Stimulated activated memory B cell treated with anti-CD40 and anti-IgM and Interleukin-4, amounts not matched to agents 10 μg/mL and 1 μg/mL and 100 μg/mL, for 72 hours (primary cell): ENCODE measurements around the gene NCOR1.
A peak's percentile ranks its signal among the peaks of the same experiment; 100 is the strongest.
"Not testable (repeated sequence)": the region's sequence is repeated elsewhere in the genome, so short reads cannot be mapped to it uniquely, and the experiment has no call there.

ENCODE experiments used
- ATAC-seq: fragments of 150-1000 bp; cut with Tn5 transposase; 2 replicates; pipeline ENCODE4 v1.10.0; 2021
- H3K27ac Mint-ChIP-seq: one replicate; pipeline ENCODE4 v1.8.0; 2022; ENCODE audit warnings: mild to moderate bottlenecking, mixed read lengths
- H3K27me3 Mint-ChIP-seq: one replicate; pipeline ENCODE4 v1.8.0; 2022; ENCODE audit warnings: mixed read lengths
- H3K36me3 Mint-ChIP-seq: one replicate; pipeline ENCODE4 v1.8.0; 2022; ENCODE audit warnings: mixed read lengths
- H3K4me1 Mint-ChIP-seq: one replicate; pipeline ENCODE4 v1.8.0; 2022; ENCODE audit warnings: mixed read lengths
- H3K4me3 Mint-ChIP-seq: one replicate; pipeline ENCODE4 v1.8.0; 2022; ENCODE audit warnings: mild to moderate bottlenecking, moderate library complexity, mixed read lengths
- H3K9me3 Mint-ChIP-seq: one replicate; pipeline ENCODE4 v1.8.0; 2022; ENCODE audit warnings: mixed read lengths

NCOR1 gene

GRCh38 chr17:16232391-16232790 lies 17.1 kb upstream of the NCOR1 start:
- Mint-ChIP-seq H3K4me1 (peaks cover 13% of the 10 kb centered on the region), H3K4me3 (no peak overlapping the region), H3K27ac (no peak overlapping the region), H3K27me3 (no peaks in the 10 kb centered on the region), H3K9me3 (no peaks in the 10 kb centered on the region), H3K36me3 (peaks cover 51% of the 10 kb centered on the region)
- ATAC-seq, result no peak

- H3K9me3 Mint-ChIP-seq, H3K27me3 Mint-ChIP-seq, H3K4me3 Mint-ChIP-seq, H3K27ac Mint-ChIP-seq, ATAC-seq: not testable (repeated sequence)
- peaks cover 13% of the 10 kb centered on the region for H3K4me1 Mint-ChIP-seq
- H3K36me3 Mint-ChIP-seq, result peaks cover 33% of the 10 kb centered on the region
Measured at GRCh38 chr17:16229912-16230561, 14.7 kb upstream of the NCOR1 start.

- Mint-ChIP-seq H3K4me3 (no peak overlapping the region), H3K27me3 (no peaks in the 10 kb centered on the region), H3K9me3 (no peaks in the 10 kb centered on the region), H3K27ac (no peak overlapping the region), H3K4me1 (peaks cover 13% of the 10 kb centered on the region), H3K36me3 (peaks cover 7% of the 10 kb centered on the region)
- ATAC-seq, result no peak
Measured at GRCh38 chr17:16222406-16222805, 7.1 kb upstream of the NCOR1 start.

GRCh38 chr17:16217002-16217635 lies 1.8 kb upstream of the NCOR1 start, which contains the start of gene PIGL:
TSS of gene PIGL (plus strand) at chr17:16217210. CDS start at chr17:16217227, 17 bp downstream.
- ATAC-seq, result peak; percentile 71
- no peaks in the 10 kb centered on the region for H3K9me3 Mint-ChIP-seq
- peak within 1 kb of the TSS; percentile 94 for H3K27ac Mint-ChIP-seq
- peak within 1 kb of the TSS; percentile 98 for H3K4me3 Mint-ChIP-seq
- peaks cover 53% of the 10 kb centered on the region for H3K4me1 Mint-ChIP-seq
- no peaks in the 10 kb centered on the region for H3K27me3 Mint-ChIP-seq
- H3K36me3 Mint-ChIP-seq, result peaks cover 5% of the 10 kb centered on the region

- not testable (repeated sequence) for H3K36me3 Mint-ChIP-seq, H3K9me3 Mint-ChIP-seq, H3K27me3 Mint-ChIP-seq, ATAC-seq
- peak overlapping the region; percentile 98 for H3K4me3 Mint-ChIP-seq
- H3K4me1 Mint-ChIP-seq, result peaks cover 49% of the 10 kb centered on the region
- peak overlapping the region; percentile 94 for H3K27ac Mint-ChIP-seq
Measured at GRCh38 chr17:16216341-16217001, 1.1 kb upstream of the NCOR1 start.

GRCh38 chr17:16215965-16216316 lies 607 bp upstream of the NCOR1 start:
- peak; percentile 24 for ATAC-seq
- Mint-ChIP-seq H3K36me3 (no peaks in the 10 kb centered on the region), H3K9me3 (no peaks in the 10 kb centered on the region), H3K27me3 (no peaks in the 10 kb centered on the region), H3K27ac (peak overlapping the region; percentile 94), H3K4me1 (peaks cover 49% of the 10 kb centered on the region), H3K4me3 (peak overlapping the region; percentile 98)

GRCh38 chr17:16215002-16215272 lies 397 bp downstream of the NCOR1 start:
- peaks cover 49% of the 10 kb centered on the region for H3K4me1 Mint-ChIP-seq

GRCh38 chr17:16214190-16215001 lies 938 bp downstream of the NCOR1 start:
- Mint-ChIP-seq H3K9me3 (no peaks in the 10 kb centered on the region), H3K27ac (peak overlapping the region; percentile 94), H3K36me3 (no peaks in the 10 kb centered on the region), H3K4me3 (peak overlapping the region; percentile 98), H3K4me1 (peaks cover 49% of the 10 kb centered on the region), H3K27me3 (no peaks in the 10 kb centered on the region)
- ATAC-seq, result no peak

More at GRCh38 chr17:16215002-16215272, 397 bp downstream of the NCOR1 start:
- Mint-ChIP-seq H3K36me3 (no peaks in the 10 kb centered on the region), H3K27ac (peak overlapping the region; percentile 94), H3K9me3 (no peaks in the 10 kb centered on the region), H3K4me3 (peak overlapping the region; percentile 98), H3K27me3 (no peaks in the 10 kb centered on the region)
- peak; percentile 77 for ATAC-seq

DNA sequence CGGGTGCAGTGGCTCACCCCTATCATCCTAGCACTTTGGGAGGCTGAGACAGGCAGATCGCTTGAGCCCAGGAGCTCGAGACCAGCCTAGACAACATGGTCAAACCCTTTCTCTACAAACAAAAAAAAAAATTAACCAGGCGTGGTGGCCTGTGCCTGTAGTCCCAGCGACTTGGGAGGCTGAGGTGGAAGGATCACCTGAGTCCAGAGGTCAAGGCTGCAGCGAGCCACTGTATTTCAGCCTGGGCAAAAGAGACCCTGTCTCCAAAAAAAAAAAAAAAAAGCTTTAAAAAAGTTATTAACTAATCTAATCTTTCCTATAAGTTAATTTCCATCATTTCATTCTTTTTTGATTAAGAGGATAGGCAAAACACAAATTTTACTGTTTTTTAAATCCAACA lies 2.5 kb downstream of the NCOR1 start:
- no peak for ATAC-seq
- no peak overlapping the region for H3K4me3 Mint-ChIP-seq

GRCh38 chr17:16211590-16211989 lies 3.7 kb downstream of the NCOR1 start:
- no peak overlapping the region for H3K27ac Mint-ChIP-seq

More for the DNA sequence above, 2.5 kb downstream of the NCOR1 start:
- H3K36me3 Mint-ChIP-seq, result no peaks in the 10 kb centered on the region
- no peak overlapping the region for H3K27ac Mint-ChIP-seq
- H3K27me3 Mint-ChIP-seq, result no peaks in the 10 kb centered on the region
- no peaks in the 10 kb centered on the region for H3K9me3 Mint-ChIP-seq
- peaks cover 56% of the 10 kb centered on the region for H3K4me1 Mint-ChIP-seq

GRCh38 chr17:16204763-16205162 lies 10.6 kb downstream of the NCOR1 start:
- ATAC-seq, H3K4me3 Mint-ChIP-seq: not testable (repeated sequence)
- H3K27ac Mint-ChIP-seq, result peak overlapping the region; percentile 81

More at GRCh38 chr17:16211590-16211989, 3.7 kb downstream of the NCOR1 start:
- Mint-ChIP-seq H3K4me3 (no peak overlapping the region), H3K27me3 (no peaks in the 10 kb centered on the region), H3K36me3 (no peaks in the 10 kb centered on the region), H3K9me3 (no peaks in the 10 kb centered on the region), H3K4me1 (peaks cover 44% of the 10 kb centered on the region)
- ATAC-seq, result no peak

DNA sequence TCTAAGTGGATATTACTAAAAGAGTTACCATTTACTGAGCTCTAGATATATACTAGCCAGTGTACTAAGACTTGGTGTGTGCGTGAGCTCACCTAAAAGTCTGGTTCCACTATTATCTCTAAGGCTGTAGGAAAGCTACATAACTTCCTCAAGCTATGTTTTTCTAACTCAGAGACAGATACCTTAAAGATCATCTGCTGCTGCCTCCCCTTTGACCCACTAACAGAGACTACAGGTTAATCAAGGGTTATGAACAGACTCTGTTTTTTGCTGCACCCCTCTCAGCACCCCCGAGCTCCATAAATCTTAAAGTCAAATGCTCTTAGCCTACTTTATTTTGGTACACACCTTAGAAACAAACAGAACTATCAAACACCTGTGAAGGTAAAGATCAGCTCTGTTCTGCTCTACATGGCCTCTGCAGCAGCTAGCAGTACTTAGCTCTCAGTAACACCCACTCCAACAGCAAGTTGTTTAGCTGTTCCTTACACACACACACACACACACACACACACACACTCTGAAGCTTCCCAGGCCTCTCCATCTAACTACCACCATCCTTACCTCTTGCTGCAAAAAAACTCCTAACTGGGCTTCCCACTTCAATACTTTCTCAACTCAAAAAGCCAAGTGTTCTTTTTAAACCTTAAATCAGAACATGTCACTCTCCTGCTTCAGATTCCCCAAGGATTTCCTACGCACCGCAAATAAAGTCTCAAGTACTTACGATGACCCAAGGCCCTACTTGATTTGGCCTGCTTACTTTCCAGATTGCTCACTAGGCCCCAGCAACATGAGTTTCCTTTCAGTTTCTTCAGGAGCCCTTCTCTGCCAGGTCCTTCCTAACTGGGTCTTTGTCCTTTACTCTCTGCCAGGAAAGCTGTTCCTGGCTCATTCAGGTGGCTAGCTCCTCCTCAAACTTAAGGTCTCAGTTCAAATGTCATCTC lies 12.5 kb downstream of the NCOR1 start:
- peaks cover 63% of the 10 kb centered on the region for H3K4me1 Mint-ChIP-seq
- peak overlapping the region; percentile 15 for H3K4me3 Mint-ChIP-seq
- H3K27me3 Mint-ChIP-seq, ATAC-seq, H3K9me3 Mint-ChIP-seq: not testable (repeated sequence)
- H3K27ac Mint-ChIP-seq, result peak overlapping the region; percentile 77
- H3K36me3 Mint-ChIP-seq, result peaks cover 14% of the 10 kb centered on the region

More at GRCh38 chr17:16204763-16205162, 10.6 kb downstream of the NCOR1 start:
- not testable (repeated sequence) for H3K27me3 Mint-ChIP-seq, H3K9me3 Mint-ChIP-seq, H3K36me3 Mint-ChIP-seq
- H3K4me1 Mint-ChIP-seq, result peaks cover 62% of the 10 kb centered on the region

DNA sequence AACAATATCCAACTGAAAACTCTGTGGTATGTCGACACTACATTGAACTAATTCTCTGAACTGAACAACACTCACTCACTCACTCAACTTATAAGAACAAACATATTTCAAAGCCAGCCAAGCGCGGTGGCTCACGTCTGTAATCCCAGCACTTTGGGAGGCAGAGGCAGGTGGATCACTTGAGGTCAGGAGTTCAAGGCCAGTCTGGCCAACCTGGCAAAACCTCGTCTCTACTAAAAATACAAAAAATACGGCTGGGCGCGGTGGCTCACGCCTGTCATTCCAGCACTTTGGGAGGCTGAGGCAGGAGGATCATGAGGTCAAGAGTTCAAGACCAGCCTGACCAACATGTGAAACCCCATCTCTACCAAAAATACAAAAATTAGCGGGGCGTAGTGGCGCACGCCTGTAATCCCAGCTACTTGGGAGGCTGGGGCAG lies 13.6 kb downstream of the NCOR1 start:
- not testable (repeated sequence) for H3K27me3 Mint-ChIP-seq, H3K9me3 Mint-ChIP-seq, H3K4me3 Mint-ChIP-seq, ATAC-seq
- peaks cover 21% of the 10 kb centered on the region for H3K36me3 Mint-ChIP-seq
- peaks cover 63% of the 10 kb centered on the region for H3K4me1 Mint-ChIP-seq
- peak overlapping the region; percentile 66 for H3K27ac Mint-ChIP-seq

- Mint-ChIP-seq H3K4me1 (peaks cover 52% of the 10 kb centered on the region), H3K36me3 (peaks cover 21% of the 10 kb centered on the region), H3K9me3 (no peaks in the 10 kb centered on the region), H3K27ac (peak overlapping the region; percentile 69), H3K4me3 (peak overlapping the region; percentile 51), H3K27me3 (no peaks in the 10 kb centered on the region)
- no peak for ATAC-seq
Measured at GRCh38 chr17:16199093-16199492, 16.2 kb downstream of the NCOR1 start.
